ENCODE results near the gene ENPP3.
"Not testable (repeated sequence)": the region's sequence is repeated elsewhere in the genome, so short reads cannot be mapped to it uniquely, and the experiment has no call there.

The ENPP3 gene

GRCh38 chr6:131744432-131745287 is 107.6 kb downstream of the ENPP3 start:
- no peak overlapping the region for H3K4me3 ChIP-seq (ENCODE audit: low read length)
- no peak for DNase-seq (ENCODE audit: low read depth)
- no peak for TF ChIP-seq CTCF (conservative IDR thresholded peaks at IDR 0.05; ENCODE audit: low read length)

- H3K4me3 ChIP-seq (ENCODE audit: low read length) = no peak overlapping the region
- no peak for TF ChIP-seq CTCF (conservative IDR thresholded peaks at IDR 0.05; ENCODE audit: low read length)
- no peak for DNase-seq (ENCODE audit: low read depth)
Measured at GRCh38 chr6:131745476-131745875, 108.4 kb downstream of the ENPP3 start.

GRCh38 chr6:131747821-131748353 is 110.8 kb downstream of the ENPP3 start:
- no peak overlapping the region for H3K4me3 ChIP-seq (ENCODE audit: low read length)
- DNase-seq (ENCODE audit: low read depth) = no peak
- TF ChIP-seq CTCF (conservative IDR thresholded peaks at IDR 0.05; ENCODE audit: low read length) = no peak

- no peak overlapping the region for H3K4me3 ChIP-seq (ENCODE audit: low read length)
- DNase-seq (ENCODE audit: low read depth) = no peak
- no peak for TF ChIP-seq CTCF (conservative IDR thresholded peaks at IDR 0.05; ENCODE audit: low read length)
Measured at GRCh38 chr6:131749023-131749422, 111.9 kb downstream of the ENPP3 start.

GRCh38 chr6:131751012-131751715 is 114.1 kb downstream of the ENPP3 start:
- not testable (repeated sequence) for DNase-seq (ENCODE audit: low read depth); H3K4me3 ChIP-seq (ENCODE audit: low read length)

- DNase-seq (ENCODE audit: low read depth) = peak; percentile 82
- no peak overlapping the region for H3K4me3 ChIP-seq (ENCODE audit: low read length)
Measured at GRCh38 chr6:131754088-131754487, 117.0 kb downstream of the ENPP3 start.

More at GRCh38 chr6:131754088-131754487, 117.0 kb downstream of the ENPP3 start:
- no peak for TF ChIP-seq CTCF (conservative IDR thresholded peaks at IDR 0.05; ENCODE audit: low read length)
